A549 (cell line): ENCODE data around the gene AGPAT2. TPM values are rescaled to one million over a fixed set of nuclear protein-coding genes. Genes with fewer than 3 reads are reported as not detected.

Experiments used
- ATAC-seq, 2 experiments: fragments of 200-7000 bp in 1 of 2; fragments of >200 bp in 1 of 2; cut with Nextera tagmentation in 1 of 2; cut with Tn5 transposase in 1 of 2; 3 replicates each; pipeline versions ENCODE4 v1.8.0 to v1.9.1; 2018 to 2020; ENCODE audit warnings: mild to moderate bottlenecking in 1 of 2, moderate library complexity in 1 of 2
- CTCF ChIA-PET: fragments of 300-600 bp; sonication (Branson Sonifier 250); formaldehyde crosslinking; extraction: SDS; loops from one replicate; lab custom pipeline; 2021; ENCODE audit warnings: antibody characterized with exemption, inconsistent platforms; lab: Yijun Ruan, JAX
- POLR2A ChIA-PET: fragments of 350-600 bp; formaldehyde crosslinking; extraction: SDS; loops from one replicate; lab custom pipeline; 2021; ENCODE audit warnings: antibody characterized with exemption, inconsistent platforms; lab: Yijun Ruan, JAX
- DNase-seq, 2 experiments: peaks; one replicate each; pipeline versions ENCODE4 v3.0.0 to v3.0.0-alpha.2; 2011 to 2016; ENCODE audit warnings: low read depth in 1 of 2, low spot score in 1 of 2
- FAIRE-seq: peaks from 2 replicates; lab custom pipeline; 2011; peaks lifted over from hg19 to GRCh38; lab: Jason Lieb, UNC
- H3K27ac ChIP-seq, 2 experiments: fragments of >200 bp; sonication (Bioruptor Twin); formaldehyde crosslinking; 3 replicates each; pipeline ENCODE4 v1.5.1; 2016 to 2017
- H3K4me1 ChIP-seq: fragments of >200 bp; sonication (Bioruptor Twin); formaldehyde crosslinking; 3 replicates; pipeline ENCODE4 v1.6.1; 2016
- H3K4me2 ChIP-seq: fragments of >200 bp; sonication (Bioruptor Twin); formaldehyde crosslinking; 3 replicates; pipeline ENCODE4 v1.6.1; 2016
- H3K4me3 ChIP-seq: fragments of >200 bp; sonication (Bioruptor Twin); formaldehyde crosslinking; 3 replicates; pipeline ENCODE4 v1.5.1; 2016
- H3K9me3 ChIP-seq: fragments of >200 bp; sonication (Bioruptor Twin); formaldehyde crosslinking; 3 replicates; pipeline ENCODE4 v1.6.1; 2016
- BHLHE40 ChIP-seq: IDR thresholded peaks from 2 replicates; pipeline ENCODE4 v1.6.1; 2012; ENCODE audit warnings: low read depth, low read length, inconsistent platforms
- CHD4 ChIP-seq: fragments of 200-600 bp; sonication (generic); IDR thresholded peaks from 2 replicates; pipeline ENCODE4 v1.6.1; 2016; ENCODE audit warnings: antibody characterized with exemption, mild to moderate bottlenecking, borderline replicate concordance
- EHF ChIP-seq: fragments of 250-450 bp; sonication (Bioruptor Pico); IDR thresholded peaks from 2 replicates; pipeline ENCODE4 v1.5.0; 2020; ENCODE audit warnings: mild to moderate bottlenecking
- EP300 ChIP-seq, 2 experiments: fragments of >200 bp; sonication (Bioruptor Twin); formaldehyde crosslinking; IDR thresholded peaks; 2 replicates in 1 of 2; 3 replicates in 1 of 2; pipeline ENCODE4 v1.6.1; 2016 to 2017
- FOSB ChIP-seq: fragments of 250-450 bp; sonication (Bioruptor Pico); IDR thresholded peaks from 2 replicates; pipeline ENCODE4 v1.5.0; 2020; ENCODE audit warnings: mild to moderate bottlenecking, moderate library complexity
- FOSL2 ChIP-seq, 2 experiments: fragments of 450-650 bp in 1 of 2; fragments of >200 bp in 1 of 2; sonication (Bioruptor Twin) in 1 of 2; formaldehyde crosslinking; IDR thresholded peaks; 2 replicates each; pipeline versions ENCODE4 v1.5.0 to v1.6.1; 2016 to 2020; ENCODE audit warnings: mild to moderate bottlenecking in 1 of 2, moderate library complexity in 1 of 2
- HOXA7 ChIP-seq: fragments of 250-450 bp; sonication (Bioruptor Pico); IDR thresholded peaks from 2 replicates; pipeline ENCODE4 v1.5.0; 2020; ENCODE audit warnings: mild to moderate bottlenecking, moderate library complexity
- HOXB13 ChIP-seq: fragments of 250-450 bp; sonication (Bioruptor Pico); IDR thresholded peaks from 2 replicates; pipeline ENCODE4 v1.5.0; 2020; ENCODE audit warnings: low read depth, mild to moderate bottlenecking, moderate library complexity
- HOXB5 ChIP-seq: fragments of 250-450 bp; sonication (Bioruptor Pico); IDR thresholded peaks from 2 replicates; pipeline ENCODE4 v1.5.0; 2020; ENCODE audit warnings: mild to moderate bottlenecking, moderate library complexity
- MAFK ChIP-seq: fragments of 450-650 bp; IDR thresholded peaks from 2 replicates; pipeline ENCODE4 v1.6.1; 2014; ENCODE audit not compliant: partially characterized antibody
- MAZ ChIP-seq: fragments of 150-350 bp; IDR thresholded peaks from 2 replicates; pipeline ENCODE4 v1.6.1; 2014; ENCODE audit warnings: antibody characterized with exemption, low read depth, low read length, borderline replicate concordance
- PHF8 ChIP-seq: fragments of 200-600 bp; sonication (generic); IDR thresholded peaks from 2 replicates; pipeline ENCODE4 v1.6.1; 2016; ENCODE audit warnings: low read depth, mild to moderate bottlenecking, antibody characterized with exemption, moderate library complexity, borderline replicate concordance
- POLR2A ChIP-seq: IDR thresholded peaks from 2 replicates; pipeline ENCODE4 v1.6.1; 2012; ENCODE audit warnings: mild to moderate bottlenecking, low read length
- TFCP2L1 ChIP-seq: fragments of 250-450 bp; sonication (Bioruptor Pico); IDR thresholded peaks from 2 replicates; pipeline ENCODE4 v1.5.0; 2021; ENCODE audit warnings: mild to moderate bottlenecking
- WGBS: methylation state at CpG from one replicate; pipeline ENCODE4 v1.1.6; 2017; ENCODE audit errors: missing lambda C conversion rate; 5-methylcytosine and 5-hydroxymethylcytosine counted together
- polyA plus RNA-seq, 4 experiments: library from polyadenylated mRNA; depleted of rRNA in 3 of 4; stranded (reverse); fragments of >200 nt; fragmentation: RNase III in 1 of 4; extraction: RNeasy Plus Mini Kit Qiagen cat#74134 plus additional on column Dnase treatment in 1 of 4; gene quantifications; 2 replicates in 3 of 4; 3 replicates in 1 of 4; pipeline ENCODE4 v1.2.3, GENCODE V29; 2011 to 2017
- TF ChIP-seq, protein P1 (sequence below): fragments of >200 bp; sonication (Bioruptor Twin); formaldehyde crosslinking; IDR thresholded peaks from 3 replicates; pipeline ENCODE4 v1.5.1; 2016
- TF ChIP-seq, protein P2 (sequence below): IDR thresholded peaks from 2 replicates; pipeline ENCODE4 v1.6.1; 2012
- TF ChIP-seq, protein P3 (sequence below): IDR thresholded peaks from 2 replicates; pipeline ENCODE4 v1.6.1; 2012; ENCODE audit warnings: low read depth, borderline replicate concordance
- TF ChIP-seq, protein P4 (sequence below): fragments of 250-450 bp; sonication (Bioruptor Pico); IDR thresholded peaks from 2 replicates; pipeline ENCODE4 v1.5.0; 2021; ENCODE audit warnings: mild to moderate bottlenecking, moderate library complexity, borderline replicate concordance
- TF ChIP-seq, protein P5 (sequence below): fragments of 200-600 bp; sonication (generic); IDR thresholded peaks from 2 replicates; pipeline ENCODE4 v1.6.1; 2016; ENCODE audit warnings: antibody characterized with exemption, mild to moderate bottlenecking, moderate library complexity
- TF ChIP-seq, protein P6 (sequence below): fragments of >200 bp; sonication (Bioruptor Twin); formaldehyde crosslinking; IDR thresholded peaks from 2 replicates; pipeline ENCODE4 v1.6.1; 2016
- TF ChIP-seq, protein P7 (sequence below): fragments of >200 bp; sonication (Bioruptor Twin); formaldehyde crosslinking; IDR thresholded peaks from 3 replicates; pipeline ENCODE4 v1.6.1; 2016

The AGPAT2 gene
- polyA plus RNA-seq, 2 of the 4 experiments (the other 2 are of a cell fraction) = 32.3 to 49.5 TPM

DNA sequence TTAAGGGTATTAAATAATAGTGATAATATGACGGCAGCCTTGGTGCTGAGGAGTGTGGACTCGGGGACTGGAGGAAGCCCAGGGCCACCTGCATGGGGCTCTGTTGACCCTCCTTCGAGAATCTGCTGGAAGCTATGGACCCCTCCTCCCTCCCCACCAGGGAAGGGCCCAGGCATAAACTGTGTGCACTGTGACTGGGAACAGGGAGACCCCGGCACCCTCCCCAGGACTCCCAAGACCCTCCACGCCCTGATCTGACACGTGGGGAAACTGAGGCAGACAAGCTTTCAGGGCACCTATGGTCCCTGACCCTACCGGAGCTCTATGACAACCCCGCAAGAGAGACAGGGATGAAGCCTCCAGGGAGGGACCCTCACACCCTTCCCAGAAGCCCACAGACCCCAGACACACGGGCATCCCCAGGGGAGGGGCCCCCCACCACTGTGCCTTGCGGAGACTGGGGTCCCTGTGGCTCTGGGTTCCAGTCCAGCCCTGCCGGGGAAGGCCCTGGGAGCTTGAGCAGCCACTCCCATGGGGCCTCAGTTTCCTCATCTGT is 31.0 kb downstream of the AGPAT2 start:
- TF ChIP-seq MAZ (no peak), FOSB (CRISPR knock-in tag) (no peak), BHLHE40 (no peak), TFCP2L1 (CRISPR knock-in tag) (no peak)
- TF ChIP-seq, protein P1, sequence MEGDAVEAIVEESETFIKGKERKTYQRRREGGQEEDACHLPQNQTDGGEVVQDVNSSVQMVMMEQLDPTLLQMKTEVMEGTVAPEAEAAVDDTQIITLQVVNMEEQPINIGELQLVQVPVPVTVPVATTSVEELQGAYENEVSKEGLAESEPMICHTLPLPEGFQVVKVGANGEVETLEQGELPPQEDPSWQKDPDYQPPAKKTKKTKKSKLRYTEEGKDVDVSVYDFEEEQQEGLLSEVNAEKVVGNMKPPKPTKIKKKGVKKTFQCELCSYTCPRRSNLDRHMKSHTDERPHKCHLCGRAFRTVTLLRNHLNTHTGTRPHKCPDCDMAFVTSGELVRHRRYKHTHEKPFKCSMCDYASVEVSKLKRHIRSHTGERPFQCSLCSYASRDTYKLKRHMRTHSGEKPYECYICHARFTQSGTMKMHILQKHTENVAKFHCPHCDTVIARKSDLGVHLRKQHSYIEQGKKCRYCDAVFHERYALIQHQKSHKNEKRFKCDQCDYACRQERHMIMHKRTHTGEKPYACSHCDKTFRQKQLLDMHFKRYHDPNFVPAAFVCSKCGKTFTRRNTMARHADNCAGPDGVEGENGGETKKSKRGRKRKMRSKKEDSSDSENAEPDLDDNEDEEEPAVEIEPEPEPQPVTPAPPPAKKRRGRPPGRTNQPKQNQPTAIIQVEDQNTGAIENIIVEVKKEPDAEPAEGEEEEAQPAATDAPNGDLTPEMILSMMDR = no peak
- TF ChIP-seq, protein P2, sequence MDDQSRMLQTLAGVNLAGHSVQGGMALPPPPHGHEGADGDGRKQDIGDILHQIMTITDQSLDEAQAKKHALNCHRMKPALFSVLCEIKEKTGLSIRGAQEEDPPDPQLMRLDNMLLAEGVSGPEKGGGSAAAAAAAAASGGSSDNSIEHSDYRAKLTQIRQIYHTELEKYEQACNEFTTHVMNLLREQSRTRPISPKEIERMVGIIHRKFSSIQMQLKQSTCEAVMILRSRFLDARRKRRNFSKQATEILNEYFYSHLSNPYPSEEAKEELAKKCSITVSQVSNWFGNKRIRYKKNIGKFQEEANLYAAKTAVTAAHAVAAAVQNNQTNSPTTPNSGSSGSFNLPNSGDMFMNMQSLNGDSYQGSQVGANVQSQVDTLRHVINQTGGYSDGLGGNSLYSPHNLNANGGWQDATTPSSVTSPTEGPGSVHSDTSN = no peak
- Histone ChIP-seq H3K9me3 (no peaks in the 10 kb centered on the region), H3K4me1 (peaks cover 3% of the 10 kb centered on the region; the same call in 1 of the 3 replicates), H3K4me3 (no peak overlapping the region), H3K27ac (peak overlapping the region in 1 of 2 experiments; percentile 62; a peak in 2 of 6 replicates), H3K4me2 (no peak overlapping the region)
- no peak for ATAC-seq
- 29% methylated on average over 6 of the region's 11 CpGs for WGBS
- CTCF ChIA-PET = interaction anchor here (0.7 to 3.5 kb wide), 9 partner anchors 9 to 184 kb away, joined by 3 to 15 read pairs (median 6); no protein-coding TSS in a partner anchor
- no peak for DNase-seq
- POLR2A ChIA-PET = no interaction called here
- FAIRE-seq = no peak

DNA sequence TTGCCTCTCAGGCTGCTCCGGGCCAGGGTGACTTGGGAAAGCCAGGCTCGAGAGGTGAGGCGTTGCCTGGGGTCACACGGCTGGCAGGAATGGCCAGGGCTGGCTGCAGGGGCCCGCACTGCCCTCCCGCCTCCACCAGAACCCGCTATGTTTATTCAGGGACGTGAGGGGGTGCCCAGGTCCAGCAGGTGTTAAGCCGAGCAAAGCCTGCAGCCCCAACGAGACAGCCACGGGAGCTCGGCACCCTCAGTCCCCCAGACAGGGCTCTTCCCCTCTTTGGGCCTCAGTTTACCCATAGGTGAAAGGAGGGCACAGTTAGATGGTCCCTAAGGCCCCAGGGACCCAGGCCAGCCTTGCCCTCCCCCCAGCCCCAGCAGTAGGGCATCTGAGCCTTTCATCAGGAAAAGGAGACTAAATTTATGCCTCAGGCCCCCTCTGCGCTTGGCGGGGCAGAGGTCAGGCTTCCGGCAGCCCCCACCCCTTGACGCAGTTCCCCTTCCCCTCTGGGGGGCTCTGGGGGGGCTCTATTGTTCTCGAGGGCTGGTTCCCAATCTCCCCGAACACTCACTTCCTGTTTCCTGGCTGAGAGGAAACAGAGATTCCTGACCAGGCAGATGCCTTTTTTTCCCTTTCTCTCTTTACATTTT is 31.6 kb downstream of the AGPAT2 start:
- Histone ChIP-seq H3K4me2 (no peak overlapping the region), H3K27ac (peak overlapping the region in 1 of 2 experiments; percentile 62; a peak in 3 of 6 replicates), H3K4me3 (no peak overlapping the region), H3K9me3 (no peaks in the 10 kb centered on the region), H3K4me1 (peaks cover 3% of the 10 kb centered on the region; the same call in 1 of the 3 replicates)
- ATAC-seq (no peak), FAIRE-seq (no peak), DNase-seq (no peak)
- ChIA-PET POLR2A (no interaction called here), CTCF (interaction anchor here (1.0 to 3.5 kb wide), 5 partner anchors 9 to 167 kb away, joined by 3 to 15 read pairs (median 8); no protein-coding TSS in a partner anchor)
- WGBS = 66% methylated on average over 12 of the region's 18 CpGs
- TF ChIP-seq MAFK (no peak), PHF8 (no peak), POLR2A (no peak), HOXB5 (CRISPR knock-in tag) (no peak), EHF (CRISPR knock-in tag) (no peak), HOXA7 (no peak), HOXB13 (CRISPR knock-in tag) (no peak), BHLHE40 (no peak), EP300 (IDR thresholded peaks at IDR 0.05) (no peak), FOSL2 (IDR thresholded peaks at IDR 0.05) (no peak), FOSL2 (CRISPR knock-in tag; IDR thresholded peaks at IDR 0.05) (no peak), CHD4 (no peak)
- TF ChIP-seq, protein P3, sequence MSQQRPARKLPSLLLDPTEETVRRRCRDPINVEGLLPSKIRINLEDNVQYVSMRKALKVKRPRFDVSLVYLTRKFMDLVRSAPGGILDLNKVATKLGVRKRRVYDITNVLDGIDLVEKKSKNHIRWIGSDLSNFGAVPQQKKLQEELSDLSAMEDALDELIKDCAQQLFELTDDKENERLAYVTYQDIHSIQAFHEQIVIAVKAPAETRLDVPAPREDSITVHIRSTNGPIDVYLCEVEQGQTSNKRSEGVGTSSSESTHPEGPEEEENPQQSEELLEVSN = no peak
- TF ChIP-seq, protein P4, sequence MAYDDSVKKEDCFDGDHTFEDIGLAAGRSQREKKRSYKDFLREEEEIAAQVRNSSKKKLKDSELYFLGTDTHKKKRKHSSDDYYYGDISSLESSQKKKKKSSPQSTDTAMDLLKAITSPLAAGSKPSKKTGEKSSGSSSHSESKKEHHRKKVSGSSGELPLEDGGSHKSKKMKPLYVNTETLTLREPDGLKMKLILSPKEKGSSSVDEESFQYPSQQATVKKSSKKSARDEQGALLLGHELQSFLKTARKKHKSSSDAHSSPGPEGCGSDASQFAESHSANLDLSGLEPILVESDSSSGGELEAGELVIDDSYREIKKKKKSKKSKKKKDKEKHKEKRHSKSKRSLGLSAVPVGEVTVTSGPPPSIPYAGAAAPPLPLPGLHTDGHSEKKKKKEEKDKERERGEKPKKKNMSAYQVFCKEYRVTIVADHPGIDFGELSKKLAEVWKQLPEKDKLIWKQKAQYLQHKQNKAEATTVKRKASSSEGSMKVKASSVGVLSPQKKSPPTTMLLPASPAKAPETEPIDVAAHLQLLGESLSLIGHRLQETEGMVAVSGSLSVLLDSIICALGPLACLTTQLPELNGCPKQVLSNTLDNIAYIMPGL (CRISPR knock-in tag) = no peak
- TF ChIP-seq, protein P5, sequence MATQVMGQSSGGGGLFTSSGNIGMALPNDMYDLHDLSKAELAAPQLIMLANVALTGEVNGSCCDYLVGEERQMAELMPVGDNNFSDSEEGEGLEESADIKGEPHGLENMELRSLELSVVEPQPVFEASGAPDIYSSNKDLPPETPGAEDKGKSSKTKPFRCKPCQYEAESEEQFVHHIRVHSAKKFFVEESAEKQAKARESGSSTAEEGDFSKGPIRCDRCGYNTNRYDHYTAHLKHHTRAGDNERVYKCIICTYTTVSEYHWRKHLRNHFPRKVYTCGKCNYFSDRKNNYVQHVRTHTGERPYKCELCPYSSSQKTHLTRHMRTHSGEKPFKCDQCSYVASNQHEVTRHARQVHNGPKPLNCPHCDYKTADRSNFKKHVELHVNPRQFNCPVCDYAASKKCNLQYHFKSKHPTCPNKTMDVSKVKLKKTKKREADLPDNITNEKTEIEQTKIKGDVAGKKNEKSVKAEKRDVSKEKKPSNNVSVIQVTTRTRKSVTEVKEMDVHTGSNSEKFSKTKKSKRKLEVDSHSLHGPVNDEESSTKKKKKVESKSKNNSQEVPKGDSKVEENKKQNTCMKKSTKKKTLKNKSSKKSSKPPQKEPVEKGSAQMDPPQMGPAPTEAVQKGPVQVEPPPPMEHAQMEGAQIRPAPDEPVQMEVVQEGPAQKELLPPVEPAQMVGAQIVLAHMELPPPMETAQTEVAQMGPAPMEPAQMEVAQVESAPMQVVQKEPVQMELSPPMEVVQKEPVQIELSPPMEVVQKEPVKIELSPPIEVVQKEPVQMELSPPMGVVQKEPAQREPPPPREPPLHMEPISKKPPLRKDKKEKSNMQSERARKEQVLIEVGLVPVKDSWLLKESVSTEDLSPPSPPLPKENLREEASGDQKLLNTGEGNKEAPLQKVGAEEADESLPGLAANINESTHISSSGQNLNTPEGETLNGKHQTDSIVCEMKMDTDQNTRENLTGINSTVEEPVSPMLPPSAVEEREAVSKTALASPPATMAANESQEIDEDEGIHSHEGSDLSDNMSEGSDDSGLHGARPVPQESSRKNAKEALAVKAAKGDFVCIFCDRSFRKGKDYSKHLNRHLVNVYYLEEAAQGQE = no peak
- TF ChIP-seq, protein P6, sequence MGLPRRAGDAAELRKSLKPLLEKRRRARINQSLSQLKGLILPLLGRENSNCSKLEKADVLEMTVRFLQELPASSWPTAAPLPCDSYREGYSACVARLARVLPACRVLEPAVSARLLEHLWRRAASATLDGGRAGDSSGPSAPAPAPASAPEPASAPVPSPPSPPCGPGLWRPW = no peak
- TF ChIP-seq, protein P7, sequence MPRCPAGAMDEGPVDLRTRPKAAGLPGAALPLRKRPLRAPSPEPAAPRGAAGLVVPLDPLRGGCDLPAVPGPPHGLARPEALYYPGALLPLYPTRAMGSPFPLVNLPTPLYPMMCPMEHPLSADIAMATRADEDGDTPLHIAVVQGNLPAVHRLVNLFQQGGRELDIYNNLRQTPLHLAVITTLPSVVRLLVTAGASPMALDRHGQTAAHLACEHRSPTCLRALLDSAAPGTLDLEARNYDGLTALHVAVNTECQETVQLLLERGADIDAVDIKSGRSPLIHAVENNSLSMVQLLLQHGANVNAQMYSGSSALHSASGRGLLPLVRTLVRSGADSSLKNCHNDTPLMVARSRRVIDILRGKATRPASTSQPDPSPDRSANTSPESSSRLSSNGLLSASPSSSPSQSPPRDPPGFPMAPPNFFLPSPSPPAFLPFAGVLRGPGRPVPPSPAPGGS = no peak
- TF ChIP-seq, protein P1 = no peak
